ENCODE results near the gene EMILIN2. TPM values are rescaled to one million over a fixed set of nuclear protein-coding genes. Genes with fewer than 3 reads are reported as not detected.

Gene EMILIN2
- total and polyA plus RNA-seq, 2 donors (not counting 1 experiment from before 2014, with no cell fraction given) = 2.5 to 48.2 TPM

DNA sequence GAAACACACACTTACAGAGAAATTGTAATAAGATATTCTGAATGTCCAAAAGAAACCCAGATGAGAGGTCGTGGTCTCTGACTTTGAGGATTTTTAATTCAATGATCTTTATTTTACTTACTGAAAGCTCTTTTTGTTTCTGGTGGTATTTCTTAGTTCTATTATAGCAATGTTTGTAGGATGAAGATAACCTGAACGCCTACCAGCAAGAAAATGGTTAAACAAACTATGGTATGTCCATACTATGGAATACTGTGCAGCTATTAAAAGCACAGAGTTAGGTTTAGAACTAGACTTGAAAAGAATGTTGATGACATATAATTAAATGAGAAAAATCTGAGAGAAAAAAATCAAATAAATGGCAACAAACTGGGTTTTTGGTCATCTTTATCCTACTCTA lies 105.8 kb downstream of the EMILIN2 start:
- H3K27me3 Mint-ChIP-seq = no peaks in the 10 kb centered on the region
- Histone ChIP-seq H3K36me3 (replicated peaks in 1 of 2; ENCODE audit: control extremely low read depth in 1 of 2, control insufficient read depth in 1 of 2, extremely low read depth in 1 of 2, insufficient read depth in 2 of 2, low read length in 1 of 2) (peaks cover 0 to 32% of the 10 kb centered on the region in 2 experiments), H3K27ac (ENCODE audit: low read length in 2 of 2) (no peak overlapping the region), H3K4me2 (replicated peaks; ENCODE audit: low read depth, low read length, poor library complexity, severe bottlenecking) (no peak overlapping the region), H3K4me3 (ENCODE audit: control extremely low read depth in 1 of 5, extremely low read depth in 1 of 5, insufficient read depth in 1 of 5, low read depth in 2 of 5, low read length in 4 of 5) (no peak overlapping the region), H3K9me3 (ENCODE audit: control extremely low read depth in 1 of 3, control insufficient read depth in 2 of 3, insufficient read depth in 1 of 3, low read length in 2 of 3) (no peaks in the 10 kb centered on the region), H3K79me2 (ENCODE audit: control insufficient read depth, insufficient read depth, low read length) (peaks cover 15% of the 10 kb centered on the region), H3K27me3 (replicated peaks in 1 of 4; ENCODE audit: control extremely low read depth in 1 of 4, control insufficient read depth in 3 of 4, insufficient read depth in 4 of 4, low read length in 3 of 4) (no peaks in the 10 kb centered on the region), H3K9ac (ENCODE audit: low read length) (no peak overlapping the region), H3K4me1 (ENCODE audit: control insufficient read depth in 2 of 2, insufficient read depth in 2 of 2, low read length in 2 of 2) (peaks cover 13 to 18% of the 10 kb centered on the region in 2 donors), H4K20me1 (ENCODE audit: control insufficient read depth, insufficient read depth, low read length, poor library complexity, severe bottlenecking) (no peaks in the 10 kb centered on the region), H2AFZ (ENCODE audit: insufficient read depth, low read depth, low read length, poor library complexity, severe bottlenecking) (no peak overlapping the region)
- peaks cover 19% of the 10 kb centered on the region for H3K4me1 Mint-ChIP-seq
- TF ChIP-seq, protein P1, sequence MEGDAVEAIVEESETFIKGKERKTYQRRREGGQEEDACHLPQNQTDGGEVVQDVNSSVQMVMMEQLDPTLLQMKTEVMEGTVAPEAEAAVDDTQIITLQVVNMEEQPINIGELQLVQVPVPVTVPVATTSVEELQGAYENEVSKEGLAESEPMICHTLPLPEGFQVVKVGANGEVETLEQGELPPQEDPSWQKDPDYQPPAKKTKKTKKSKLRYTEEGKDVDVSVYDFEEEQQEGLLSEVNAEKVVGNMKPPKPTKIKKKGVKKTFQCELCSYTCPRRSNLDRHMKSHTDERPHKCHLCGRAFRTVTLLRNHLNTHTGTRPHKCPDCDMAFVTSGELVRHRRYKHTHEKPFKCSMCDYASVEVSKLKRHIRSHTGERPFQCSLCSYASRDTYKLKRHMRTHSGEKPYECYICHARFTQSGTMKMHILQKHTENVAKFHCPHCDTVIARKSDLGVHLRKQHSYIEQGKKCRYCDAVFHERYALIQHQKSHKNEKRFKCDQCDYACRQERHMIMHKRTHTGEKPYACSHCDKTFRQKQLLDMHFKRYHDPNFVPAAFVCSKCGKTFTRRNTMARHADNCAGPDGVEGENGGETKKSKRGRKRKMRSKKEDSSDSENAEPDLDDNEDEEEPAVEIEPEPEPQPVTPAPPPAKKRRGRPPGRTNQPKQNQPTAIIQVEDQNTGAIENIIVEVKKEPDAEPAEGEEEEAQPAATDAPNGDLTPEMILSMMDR (IDR thresholded peaks at IDR 0.05) = no peak
- no peak for TF ChIP-seq EZH2 (IDR thresholded peaks at IDR 0.05; ENCODE audit: borderline replicate concordance, insufficient read depth, low read depth, low read length, poor library complexity, severe bottlenecking)
- ATAC-seq (ENCODE audit: low read depth) (no peak), DNase-seq (no peak)
- CTCF ChIA-PET = interaction anchor here (0.9 to 2.4 kb wide), 4 partner anchors 13 to 34 kb away, joined by 3 to 16 read pairs (median 4); no protein-coding TSS in a partner anchor
- POLR2A ChIA-PET = no interaction called here
- no peak overlapping the region for H3K4me3 Mint-ChIP-seq
- H3K9me3 Mint-ChIP-seq (ENCODE audit: insufficient read depth) = no peaks in the 10 kb centered on the region
- H3K27ac Mint-ChIP-seq = no peak overlapping the region
- intact Hi-C loops (cut with micrococcal nuclease) = no loop called here
- no CpG with 5 or more reads among the region's 2 CpGs for WGBS (ENCODE audit: insufficient coverage)

DNA sequence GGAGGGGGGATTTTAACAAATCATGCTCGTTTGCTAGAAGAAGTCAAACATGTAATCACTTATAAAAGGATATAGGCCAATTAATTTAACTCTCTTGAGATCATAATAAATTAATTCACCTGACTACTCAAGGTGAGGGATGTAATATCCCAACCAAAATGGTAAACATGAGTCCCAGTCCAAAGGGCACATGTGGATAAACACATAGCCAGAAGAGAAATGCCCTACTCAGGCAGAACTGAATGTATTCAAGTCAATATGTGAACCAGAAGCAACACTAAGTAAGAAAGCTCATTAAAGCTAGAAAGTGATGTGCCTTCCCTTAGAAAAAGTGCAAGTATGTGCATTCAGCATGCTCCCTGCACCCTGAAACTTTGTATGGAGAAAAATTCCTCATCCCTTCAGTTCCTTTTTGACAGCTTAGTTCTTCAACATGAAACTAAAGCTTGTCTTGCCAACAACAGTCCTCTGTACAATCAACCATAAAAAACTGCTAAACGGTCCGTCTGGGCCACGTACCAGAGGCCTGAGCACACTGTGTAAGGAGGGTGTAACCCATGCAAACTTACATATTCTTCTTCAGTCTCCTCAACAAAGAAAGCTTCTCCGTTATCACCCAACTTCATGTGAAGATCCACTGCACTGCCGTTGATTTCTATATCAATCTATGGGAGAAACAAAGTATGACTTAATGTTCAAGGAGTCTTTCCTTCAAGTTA lies 107.3 kb downstream of the EMILIN2 start:
- no CpG with 5 or more reads among the region's 6 CpGs for WGBS (ENCODE audit: insufficient coverage)
- TF ChIP-seq EZH2 (IDR thresholded peaks at IDR 0.05; ENCODE audit: borderline replicate concordance, insufficient read depth, low read depth, low read length, poor library complexity, severe bottlenecking) = no peak
- TF ChIP-seq, protein P1 (IDR thresholded peaks at IDR 0.05) = no peak
- no peaks in the 10 kb centered on the region for H3K27me3 ChIP-seq (replicated peaks in 1 of 4; ENCODE audit: control extremely low read depth in 1 of 4, control insufficient read depth in 3 of 4, insufficient read depth in 4 of 4, low read length in 3 of 4)
- no peak overlapping the region for H3K4me3 ChIP-seq (ENCODE audit: control extremely low read depth in 1 of 5, extremely low read depth in 1 of 5, insufficient read depth in 1 of 5, low read depth in 2 of 5, low read length in 4 of 5)
- Mint-ChIP-seq H3K27ac (no peak overlapping the region), H3K4me1 (peaks cover 32% of the 10 kb centered on the region), H3K9me3 (ENCODE audit: insufficient read depth) (no peaks in the 10 kb centered on the region), H3K4me3 (no peak overlapping the region), H3K27me3 (no peaks in the 10 kb centered on the region)
- no peak overlapping the region for H3K9ac ChIP-seq (ENCODE audit: low read length)
- POLR2A ChIA-PET = no interaction called here
- H4K20me1 ChIP-seq (ENCODE audit: control insufficient read depth, insufficient read depth, low read length, poor library complexity, severe bottlenecking) = no peaks in the 10 kb centered on the region
- ATAC-seq (ENCODE audit: low read depth) (no peak), DNase-seq (no peak)
- peaks cover 27 to 30% of the 10 kb centered on the region in 2 donors for H3K4me1 ChIP-seq (ENCODE audit: control insufficient read depth in 2 of 2, insufficient read depth in 2 of 2, low read length in 2 of 2)
- CTCF ChIA-PET = interaction anchor here (1.2 to 1.6 kb wide), 3 partner anchors 21 to 175 kb away, joined by 4 to 14 read pairs (median 4); no protein-coding TSS in a partner anchor
- intact Hi-C loops (cut with micrococcal nuclease) = no loop called here
- H3K4me2 ChIP-seq (replicated peaks; ENCODE audit: low read depth, low read length, poor library complexity, severe bottlenecking) = no peak overlapping the region
- no peaks in the 10 kb centered on the region for H3K9me3 ChIP-seq (ENCODE audit: control extremely low read depth in 1 of 3, control insufficient read depth in 2 of 3, insufficient read depth in 1 of 3, low read length in 2 of 3)
- no peak overlapping the region for H2AFZ ChIP-seq (ENCODE audit: insufficient read depth, low read depth, low read length, poor library complexity, severe bottlenecking)
- H3K36me3 ChIP-seq (replicated peaks in 1 of 2; ENCODE audit: control extremely low read depth in 1 of 2, control insufficient read depth in 1 of 2, extremely low read depth in 1 of 2, insufficient read depth in 2 of 2, low read length in 1 of 2) = peaks cover 0 to 31% of the 10 kb centered on the region in 2 experiments
- peaks cover 16% of the 10 kb centered on the region for H3K79me2 ChIP-seq (ENCODE audit: control insufficient read depth, insufficient read depth, low read length)
- H3K27ac ChIP-seq (ENCODE audit: low read length in 2 of 2) = no peak overlapping the region
